MM.1S (cell line): ENCODE measurements around the gene VNN1.
"Not testable (repeated sequence)": the region's sequence is repeated elsewhere in the genome, so short reads cannot be mapped to it uniquely, and the experiment has no call there.

Experiments
- DNase-seq: peaks from one replicate; pipeline ENCODE4 v3.0.0-alpha.2; 2015
- H2AFZ ChIP-seq: fragments of 300-600 bp; sonication (generic); 2 replicates; pipeline ENCODE4 v1.6.0; 2016; ENCODE audit warnings: antibody characterized with exemption, low read length
- H3F3A ChIP-seq: fragments of 300-600 bp; sonication (generic); 2 replicates; pipeline ENCODE4 v1.6.1; 2016; ENCODE audit warnings: mild to moderate bottlenecking, antibody characterized with exemption, low read length, moderate library complexity, mixed read lengths; ENCODE audit not compliant: insufficient read depth
- H3K27ac ChIP-seq: fragments of 300-600 bp; sonication (generic); 2 replicates; pipeline ENCODE4 v1.5.1; 2016; ENCODE audit warnings: mild to moderate bottlenecking, low read length
- H3K27me3 ChIP-seq: fragments of 300-600 bp; sonication (generic); replicated peaks from 2 replicates; pipeline ENCODE4 v1.6.0; 2016; ENCODE audit warnings: low read length; ENCODE audit not compliant: insufficient read depth
- H3K36me3 ChIP-seq: fragments of 300-600 bp; sonication (generic); replicated peaks from 2 replicates; pipeline ENCODE4 v1.6.1; 2016; ENCODE audit warnings: mild to moderate bottlenecking, low read length, mixed read lengths; ENCODE audit not compliant: insufficient read depth
- H3K4me1 ChIP-seq: fragments of 300-600 bp; sonication (generic); 2 replicates; pipeline ENCODE4 v1.6.1; 2016; ENCODE audit warnings: low read length, mixed read lengths
- H3K4me2 ChIP-seq: fragments of 300-600 bp; sonication (generic); 2 replicates; pipeline ENCODE4 v1.6.0; 2016; ENCODE audit warnings: low read depth, low read length
- H3K4me3 ChIP-seq: fragments of 300-600 bp; sonication (generic); 2 replicates; pipeline ENCODE4 v1.5.1; 2016; ENCODE audit warnings: low read length, mixed read lengths
- H3K79me2 ChIP-seq: fragments of 300-600 bp; sonication (generic); 2 replicates; pipeline ENCODE4 v1.6.1; 2016; ENCODE audit warnings: mixed run types, low read length, mixed read lengths
- H3K9ac ChIP-seq: fragments of 300-600 bp; sonication (generic); 2 replicates; pipeline ENCODE4 v1.6.1; 2016; ENCODE audit warnings: low read length, mixed read lengths
- H3K9me2 ChIP-seq: fragments of 300-600 bp; sonication (generic); replicated peaks from 2 replicates; pipeline ENCODE4 v1.6.1; 2016; ENCODE audit warnings: mild to moderate bottlenecking, low read length, mixed read lengths; ENCODE audit not compliant: insufficient read depth
- H3K9me3 ChIP-seq: fragments of 300-600 bp; sonication (generic); replicated peaks from 2 replicates; pipeline ENCODE4 v1.6.1; 2016; ENCODE audit warnings: mild to moderate bottlenecking, low read length, mixed read lengths; ENCODE audit not compliant: insufficient read depth
- H4K20me1 ChIP-seq: fragments of 300-600 bp; sonication (generic); 2 replicates; pipeline ENCODE4 v1.6.1; 2016; ENCODE audit warnings: mild to moderate bottlenecking, low read length, moderate library complexity, mixed read lengths; ENCODE audit not compliant: insufficient read depth
- EZH2 ChIP-seq: fragments of 300-600 bp; sonication (generic); optimal IDR thresholded peaks from 2 replicates; pipeline ENCODE3; 2017; ENCODE audit warnings: low read depth, mild to moderate bottlenecking, antibody characterized with exemption, low read length, mixed read lengths
- EZH2phosphoT487 ChIP-seq: fragments of 300-600 bp; sonication (generic); IDR thresholded peaks from 2 replicates; pipeline ENCODE4 v1.6.1; 2018; ENCODE audit warnings: antibody characterized with exemption, low read length
- TF ChIP-seq, protein P1 (sequence below): fragments of 300-600 bp; sonication (generic); IDR thresholded peaks from 2 replicates; pipeline ENCODE4 v1.5.1; 2016; ENCODE audit warnings: antibody characterized with exemption, low read length, mixed read lengths

Gene VNN1

GRCh38 chr6:132685009-132685408, 28.8 kb downstream of the VNN1 start:
- Histone ChIP-seq H3K27me3 (no peaks in the 10 kb centered on the region), H3K4me3 (no peak overlapping the region), H3K36me3 (no peaks in the 10 kb centered on the region), H3K4me1 (no peaks in the 10 kb centered on the region), H3K9me3 (no peaks in the 10 kb centered on the region), H4K20me1 (no peaks in the 10 kb centered on the region), H2AFZ (no peak overlapping the region), H3K4me2 (no peak overlapping the region), H3K9ac (no peak overlapping the region), H3K79me2 (no peaks in the 10 kb centered on the region), H3K9me2 (no peaks in the 10 kb centered on the region), H3F3A (no peaks in the 10 kb centered on the region), H3K27ac (no peak overlapping the region)
- no peak for TF ChIP-seq EZH2phosphoT487
- TF ChIP-seq, protein P1, sequence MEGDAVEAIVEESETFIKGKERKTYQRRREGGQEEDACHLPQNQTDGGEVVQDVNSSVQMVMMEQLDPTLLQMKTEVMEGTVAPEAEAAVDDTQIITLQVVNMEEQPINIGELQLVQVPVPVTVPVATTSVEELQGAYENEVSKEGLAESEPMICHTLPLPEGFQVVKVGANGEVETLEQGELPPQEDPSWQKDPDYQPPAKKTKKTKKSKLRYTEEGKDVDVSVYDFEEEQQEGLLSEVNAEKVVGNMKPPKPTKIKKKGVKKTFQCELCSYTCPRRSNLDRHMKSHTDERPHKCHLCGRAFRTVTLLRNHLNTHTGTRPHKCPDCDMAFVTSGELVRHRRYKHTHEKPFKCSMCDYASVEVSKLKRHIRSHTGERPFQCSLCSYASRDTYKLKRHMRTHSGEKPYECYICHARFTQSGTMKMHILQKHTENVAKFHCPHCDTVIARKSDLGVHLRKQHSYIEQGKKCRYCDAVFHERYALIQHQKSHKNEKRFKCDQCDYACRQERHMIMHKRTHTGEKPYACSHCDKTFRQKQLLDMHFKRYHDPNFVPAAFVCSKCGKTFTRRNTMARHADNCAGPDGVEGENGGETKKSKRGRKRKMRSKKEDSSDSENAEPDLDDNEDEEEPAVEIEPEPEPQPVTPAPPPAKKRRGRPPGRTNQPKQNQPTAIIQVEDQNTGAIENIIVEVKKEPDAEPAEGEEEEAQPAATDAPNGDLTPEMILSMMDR, result no peak
- TF ChIP-seq EZH2, result no peak
- DNase-seq, result no peak

GRCh38 chr6:132684272-132684671, 29.6 kb downstream of the VNN1 start:
- Histone ChIP-seq H3K9me2 (no peaks in the 10 kb centered on the region), H2AFZ (no peak overlapping the region), H3K27ac (no peak overlapping the region), H3K4me1 (no peaks in the 10 kb centered on the region), H3K9me3 (no peaks in the 10 kb centered on the region), H3K4me2 (no peak overlapping the region), H3K79me2 (no peaks in the 10 kb centered on the region), H3K27me3 (no peaks in the 10 kb centered on the region), H3K36me3 (no peaks in the 10 kb centered on the region), H4K20me1 (no peaks in the 10 kb centered on the region), H3F3A (no peaks in the 10 kb centered on the region), H3K9ac (no peak overlapping the region), H3K4me3 (no peak overlapping the region)
- TF ChIP-seq, protein P1, result no peak
- no peak for TF ChIP-seq EZH2
- TF ChIP-seq EZH2phosphoT487, result no peak
- DNase-seq, result no peak

- Histone ChIP-seq H4K20me1 (no peaks in the 10 kb centered on the region), H3K36me3 (no peaks in the 10 kb centered on the region), H3K27me3 (no peaks in the 10 kb centered on the region), H3K4me2 (no peak overlapping the region), H3K27ac (no peak overlapping the region), H3K9me2 (no peaks in the 10 kb centered on the region), H3K4me3 (no peak overlapping the region), H3K4me1 (no peaks in the 10 kb centered on the region), H3F3A (no peaks in the 10 kb centered on the region), H2AFZ (no peak overlapping the region), H3K79me2 (no peaks in the 10 kb centered on the region), H3K9me3 (no peaks in the 10 kb centered on the region), H3K9ac (no peak overlapping the region)
- DNase-seq, result no peak
- no peak for TF ChIP-seq EZH2
- TF ChIP-seq, protein P1, result no peak
- TF ChIP-seq EZH2phosphoT487, result no peak
These were observed 30.3 kb downstream of the VNN1 start for GRCh38 chr6:132683543-132683942.

GRCh38 chr6:132679094-132679493, 34.8 kb downstream of the VNN1 start:
- H3K9me3 ChIP-seq, H2AFZ ChIP-seq, H3K4me3 ChIP-seq, H3K36me3 ChIP-seq, H3K9ac ChIP-seq, H3K79me2 ChIP-seq, H3F3A ChIP-seq, DNase-seq, H3K4me2 ChIP-seq, H3K4me1 ChIP-seq, H3K27me3 ChIP-seq, H3K27ac ChIP-seq, H3K9me2 ChIP-seq, H4K20me1 ChIP-seq: not testable (repeated sequence)
